Erythroblast (primary cell): ENCODE data around the gene ERVFRD-1.

ENCODE experiments used
- GATA1 ChIP-seq: IDR thresholded peaks from 2 replicates; pipeline ENCODE4 v1.6.1; 2011; ENCODE audit warnings: low read depth, mild to moderate bottlenecking, control low read depth, low read length, moderate library complexity
- POLR2A ChIP-seq: IDR thresholded peaks from 2 replicates; pipeline ENCODE4 v1.6.1; 2011; ENCODE audit warnings: mild to moderate bottlenecking, low read length

GRCh38 chr6:11066505-11067347 lies 44.8 kb downstream of the ERVFRD-1 start:
- TF ChIP-seq GATA1 (no peak), POLR2A (no peak)
